ENCODE data around the gene TANGO6.
"Not testable (repeated sequence)": the region's sequence is repeated elsewhere in the genome, so short reads cannot be mapped to it uniquely, and the experiment has no call there.

TANGO6 gene

DNA sequence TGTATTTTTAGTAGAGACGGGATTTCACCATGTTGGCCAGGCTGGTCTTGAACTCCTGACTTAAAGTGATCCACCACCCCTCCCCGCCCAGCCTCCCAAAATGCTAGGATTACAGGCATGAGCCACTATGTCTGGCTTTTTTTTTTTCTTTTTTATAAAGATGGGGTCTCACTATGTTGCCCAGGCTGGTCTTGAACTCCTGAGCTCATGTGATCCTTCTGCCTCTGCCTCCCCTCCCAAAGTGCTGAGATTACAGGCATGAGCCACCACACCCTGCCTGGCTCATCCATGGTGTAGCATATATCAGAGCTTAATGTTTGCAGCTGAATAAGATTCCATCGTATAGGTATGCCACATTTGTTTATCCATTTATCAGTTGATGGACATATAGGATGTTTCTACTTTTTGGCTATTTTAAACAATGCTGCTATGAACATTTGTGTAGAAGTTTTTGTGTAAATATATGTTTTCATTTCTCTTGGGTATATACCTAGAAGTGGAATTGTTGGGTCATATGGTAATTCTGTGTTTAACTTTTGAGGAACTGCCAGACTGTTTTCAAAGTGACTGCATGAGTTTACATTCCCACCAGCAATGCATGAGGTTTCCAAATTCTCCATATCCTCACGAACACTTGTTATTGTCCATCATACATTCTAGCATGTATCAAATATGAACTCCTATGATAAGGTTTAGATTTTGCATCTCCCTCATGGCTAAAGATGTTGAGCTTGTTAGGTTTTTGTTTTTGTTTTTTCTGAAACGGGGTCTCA lies 206.5 kb downstream of the TANGO6 start:
- Histone ChIP-seq H2BK120ac (ENCODE audit: low read depth, low read length) (no peak overlapping the region), H2BK15ac (ENCODE audit: low read depth, poor library complexity, severe bottlenecking) (no peak overlapping the region), H3K23ac (ENCODE audit: low read length in 2 of 2) (no peak overlapping the region), H3K18ac (ENCODE audit: low read depth in 1 of 2, low read length in 2 of 2) (no peak overlapping the region), H3K4me3 (ENCODE audit: insufficient read depth in 1 of 2, low read depth in 1 of 2, low read length in 2 of 2) (no peak overlapping the region), H3K4me2 (ENCODE audit: low read length, poor library complexity, severe bottlenecking) (no peak overlapping the region), H2AFZ (ENCODE audit: low read depth, low read length) (no peak overlapping the region), H3K9ac (ENCODE audit: low read length) (no peak overlapping the region), H2BK12ac (ENCODE audit: low read length in 2 of 2) (no peak overlapping the region), H4K8ac (ENCODE audit: low read length) (no peak overlapping the region), H3K9me3 (ENCODE audit: control insufficient read depth, low read length) (no peaks in the 10 kb centered on the region), H3K27me3 (ENCODE audit: control insufficient read depth in 1 of 2, insufficient read depth in 1 of 2, low read length in 2 of 2) (no peaks in the 10 kb centered on the region), H4K91ac (ENCODE audit: low read length) (no peak overlapping the region), H3K27ac (ENCODE audit: low read length, poor library complexity, severe bottlenecking) (peak overlapping the region; percentile 75), H3K4ac (ENCODE audit: low read depth in 1 of 2, low read length in 2 of 2) (no peak overlapping the region), H3K14ac (ENCODE audit: low read length in 2 of 2) (no peak overlapping the region), H3K79me1 (replicated peaks; ENCODE audit: low read length, poor library complexity, severe bottlenecking) (no peaks in the 10 kb centered on the region), H3K4me1 (ENCODE audit: control insufficient read depth, insufficient read depth, low read depth, low read length) (peaks cover 5% of the 10 kb centered on the region), H2AK5ac (ENCODE audit: low read length, severe bottlenecking) (peak overlapping the region; percentile 65), H3K36me3 (ENCODE audit: control insufficient read depth in 1 of 2, insufficient read depth in 2 of 2, low read depth in 1 of 2, low read length in 2 of 2) (no peaks in the 10 kb centered on the region), H2BK5ac (ENCODE audit: low read depth, low read length, poor library complexity, severe bottlenecking) (no peak overlapping the region)
- DNase-seq: no peak
- WGBS: 100% methylated on average over 2 of the region's 5 CpGs

DNA sequence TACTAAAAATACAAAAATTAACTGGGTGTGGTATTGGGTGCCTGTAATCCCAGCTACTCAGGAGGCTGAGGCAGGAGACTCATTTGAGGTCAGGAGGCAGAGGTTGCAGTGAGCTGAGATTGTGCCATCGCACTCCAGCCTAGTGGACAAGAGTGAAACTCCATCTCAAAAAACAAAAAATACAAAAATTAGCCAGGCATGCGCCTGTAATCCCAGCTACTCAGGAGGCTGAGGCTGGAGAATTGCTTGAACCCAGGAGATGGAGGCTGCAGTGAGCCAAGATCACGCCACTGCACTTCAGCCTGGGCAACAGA lies 208.1 kb downstream of the TANGO6 start:
- not testable (repeated sequence) for H3K36me3 ChIP-seq (ENCODE audit: control insufficient read depth in 1 of 2, insufficient read depth in 2 of 2, low read depth in 1 of 2, low read length in 2 of 2); H4K91ac ChIP-seq (ENCODE audit: low read length); H3K4ac ChIP-seq (ENCODE audit: low read depth in 1 of 2, low read length in 2 of 2); H3K27ac ChIP-seq (ENCODE audit: low read length, poor library complexity, severe bottlenecking); H3K9me3 ChIP-seq (ENCODE audit: control insufficient read depth, low read length); H2AFZ ChIP-seq (ENCODE audit: low read depth, low read length); H2BK120ac ChIP-seq (ENCODE audit: low read depth, low read length); H4K8ac ChIP-seq (ENCODE audit: low read length); H3K79me1 ChIP-seq (replicated peaks; ENCODE audit: low read length, poor library complexity, severe bottlenecking); H3K4me1 ChIP-seq (ENCODE audit: control insufficient read depth, insufficient read depth, low read depth, low read length); H3K18ac ChIP-seq (ENCODE audit: low read depth in 1 of 2, low read length in 2 of 2); H2BK12ac ChIP-seq (ENCODE audit: low read length in 2 of 2); DNase-seq; H3K27me3 ChIP-seq (ENCODE audit: control insufficient read depth in 1 of 2, insufficient read depth in 1 of 2, low read length in 2 of 2); H3K9ac ChIP-seq (ENCODE audit: low read length); H3K23ac ChIP-seq (ENCODE audit: low read length in 2 of 2); H2BK15ac ChIP-seq (ENCODE audit: low read depth, poor library complexity, severe bottlenecking); H2AK5ac ChIP-seq (ENCODE audit: low read length, severe bottlenecking); H3K4me3 ChIP-seq (ENCODE audit: insufficient read depth in 1 of 2, low read depth in 1 of 2, low read length in 2 of 2); H3K4me2 ChIP-seq (ENCODE audit: low read length, poor library complexity, severe bottlenecking); H2BK5ac ChIP-seq (ENCODE audit: low read depth, low read length, poor library complexity, severe bottlenecking); H3K14ac ChIP-seq (ENCODE audit: low read length in 2 of 2)
- 100% methylated on average over 1 of the region's 3 CpGs for WGBS

DNA sequence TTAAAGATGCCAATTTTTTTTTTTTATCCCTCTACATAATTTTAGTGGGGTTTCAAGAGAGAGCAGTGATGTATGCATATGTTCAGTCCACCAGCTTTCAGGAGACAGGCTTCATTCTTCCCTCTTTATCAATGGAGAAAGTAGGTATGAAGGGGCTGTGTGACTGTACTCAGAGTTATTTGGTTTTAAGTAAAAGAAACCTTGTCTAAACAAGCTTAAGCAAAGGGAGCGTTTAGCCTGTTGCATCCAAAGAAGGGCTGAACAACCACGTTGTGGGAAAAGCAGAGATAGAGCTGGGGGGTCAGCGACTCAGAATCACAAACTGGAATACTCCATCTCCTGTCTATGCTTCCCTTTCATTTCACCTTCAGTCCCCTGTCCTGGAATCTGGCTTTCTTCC lies 211.7 kb downstream of the TANGO6 start:
- no peak overlapping the region for H2BK12ac ChIP-seq (ENCODE audit: low read length in 2 of 2)
- no peaks in the 10 kb centered on the region for H3K9me3 ChIP-seq (ENCODE audit: control insufficient read depth, low read length)
- H2AK5ac ChIP-seq (ENCODE audit: low read length, severe bottlenecking): peak overlapping the region; percentile 26
- no peak overlapping the region for H3K9ac ChIP-seq (ENCODE audit: low read length)
- H3K4me1 ChIP-seq (ENCODE audit: control insufficient read depth, insufficient read depth, low read depth, low read length): peaks cover 8% of the 10 kb centered on the region
- no peak overlapping the region for H3K27ac ChIP-seq (ENCODE audit: low read length, poor library complexity, severe bottlenecking)
- no peak overlapping the region for H3K18ac ChIP-seq (ENCODE audit: low read depth in 1 of 2, low read length in 2 of 2)
- H3K4ac ChIP-seq (ENCODE audit: low read depth in 1 of 2, low read length in 2 of 2): no peak overlapping the region
- no peak overlapping the region for H3K4me2 ChIP-seq (ENCODE audit: low read length, poor library complexity, severe bottlenecking)
- H3K4me3 ChIP-seq (ENCODE audit: insufficient read depth in 1 of 2, low read depth in 1 of 2, low read length in 2 of 2): no peak overlapping the region
- no peak overlapping the region for H4K91ac ChIP-seq (ENCODE audit: low read length)
- H2BK5ac ChIP-seq (ENCODE audit: low read depth, low read length, poor library complexity, severe bottlenecking): no peak overlapping the region
- peak; percentile 6 for DNase-seq
- H2BK120ac ChIP-seq (ENCODE audit: low read depth, low read length): no peak overlapping the region
- H2AFZ ChIP-seq (ENCODE audit: low read depth, low read length): no peak overlapping the region
- no peaks in the 10 kb centered on the region for H3K27me3 ChIP-seq (ENCODE audit: control insufficient read depth in 1 of 2, insufficient read depth in 1 of 2, low read length in 2 of 2)
- H3K36me3 ChIP-seq (ENCODE audit: control insufficient read depth in 1 of 2, insufficient read depth in 2 of 2, low read depth in 1 of 2, low read length in 2 of 2): no peaks in the 10 kb centered on the region
- no peak overlapping the region for H2BK15ac ChIP-seq (ENCODE audit: low read depth, poor library complexity, severe bottlenecking)
- H3K23ac ChIP-seq (ENCODE audit: low read length in 2 of 2): no peak overlapping the region
- 86% methylated on average over 3 of the region's 3 CpGs for WGBS
- no peaks in the 10 kb centered on the region for H3K79me1 ChIP-seq (replicated peaks; ENCODE audit: low read length, poor library complexity, severe bottlenecking)
- H3K14ac ChIP-seq (ENCODE audit: low read length in 2 of 2): no peak overlapping the region
- no peak overlapping the region for H4K8ac ChIP-seq (ENCODE audit: low read length)

DNA sequence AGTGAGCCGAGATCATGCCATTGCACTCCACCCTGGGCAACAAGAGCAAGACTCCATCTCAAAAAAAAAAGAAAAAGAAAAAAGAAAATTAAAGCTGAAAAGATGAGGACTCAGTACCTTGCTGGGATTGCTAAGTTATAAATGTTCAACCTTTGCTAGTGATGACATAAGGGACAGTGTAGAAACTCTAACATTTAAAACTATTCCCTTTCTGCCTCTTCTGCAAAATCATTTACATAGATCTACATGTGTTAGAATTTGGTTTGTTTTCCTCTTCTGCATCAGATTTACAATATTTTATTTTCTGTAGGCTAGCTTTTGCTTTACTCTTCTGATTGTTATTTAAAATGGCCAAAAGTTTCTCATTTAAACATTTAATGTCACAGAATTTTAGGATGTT lies 212.6 kb downstream of the TANGO6 start:
- no peaks in the 10 kb centered on the region for H3K36me3 ChIP-seq (ENCODE audit: control insufficient read depth in 1 of 2, insufficient read depth in 2 of 2, low read depth in 1 of 2, low read length in 2 of 2)
- H3K18ac ChIP-seq (ENCODE audit: low read depth in 1 of 2, low read length in 2 of 2): no peak overlapping the region
- H3K27me3 ChIP-seq (ENCODE audit: control insufficient read depth in 1 of 2, insufficient read depth in 1 of 2, low read length in 2 of 2): no peaks in the 10 kb centered on the region
- WGBS: no CpG with 5 or more reads among the region's 1 CpG
- H4K8ac ChIP-seq (ENCODE audit: low read length): no peak overlapping the region
- H3K9me3 ChIP-seq (ENCODE audit: control insufficient read depth, low read length): no peaks in the 10 kb centered on the region
- DNase-seq: no peak
- H3K4me3 ChIP-seq (ENCODE audit: insufficient read depth in 1 of 2, low read depth in 1 of 2, low read length in 2 of 2): no peak overlapping the region
- H3K79me1 ChIP-seq (replicated peaks; ENCODE audit: low read length, poor library complexity, severe bottlenecking): no peaks in the 10 kb centered on the region
- no peak overlapping the region for H3K14ac ChIP-seq (ENCODE audit: low read length in 2 of 2)
- no peak overlapping the region for H2BK5ac ChIP-seq (ENCODE audit: low read depth, low read length, poor library complexity, severe bottlenecking)
- no peak overlapping the region for H2BK15ac ChIP-seq (ENCODE audit: low read depth, poor library complexity, severe bottlenecking)
- H3K4me1 ChIP-seq (ENCODE audit: control insufficient read depth, insufficient read depth, low read depth, low read length): peaks cover 6% of the 10 kb centered on the region
- H2AFZ ChIP-seq (ENCODE audit: low read depth, low read length): no peak overlapping the region
- H2BK12ac ChIP-seq (ENCODE audit: low read length in 2 of 2): no peak overlapping the region
- no peak overlapping the region for H4K91ac ChIP-seq (ENCODE audit: low read length)
- no peak overlapping the region for H3K4me2 ChIP-seq (ENCODE audit: low read length, poor library complexity, severe bottlenecking)
- H3K23ac ChIP-seq (ENCODE audit: low read length in 2 of 2): no peak overlapping the region
- H3K27ac ChIP-seq (ENCODE audit: low read length, poor library complexity, severe bottlenecking): no peak overlapping the region
- no peak overlapping the region for H3K4ac ChIP-seq (ENCODE audit: low read depth in 1 of 2, low read length in 2 of 2)
- no peak overlapping the region for H3K9ac ChIP-seq (ENCODE audit: low read length)
- no peak overlapping the region for H2BK120ac ChIP-seq (ENCODE audit: low read depth, low read length)
- H2AK5ac ChIP-seq (ENCODE audit: low read length, severe bottlenecking): no peak overlapping the region

All from mesenchymal stem cell (in vitro differentiated cells and primary cell).